NCI-H526 (cell line): ENCODE data around the gene PIGU.

ENCODE experiments used
- DNase-seq, 2 experiments: peaks; one replicate each; lab custom pipeline; 2025; lab: John Stamatoyannopoulos, UW

Gene PIGU

GRCh38 chr20:34578521-34578920, 98.4 kb downstream of the PIGU start:
- DNase-seq = no peak

- no peak for DNase-seq
Observed at GRCh38 chr20:34578025-34578424, 98.9 kb downstream of the PIGU start.

GRCh38 chr20:34577061-34577460, 99.8 kb downstream of the PIGU start:
- no peak for DNase-seq

GRCh38 chr20:34575756-34576155, 101.1 kb downstream of the PIGU start:
- no peak for DNase-seq

GRCh38 chr20:34575271-34575670, 101.6 kb downstream of the PIGU start:
- DNase-seq = no peak

GRCh38 chr20:34574861-34575260, 102.0 kb downstream of the PIGU start:
- no peak for DNase-seq

GRCh38 chr20:34574426-34574825, 102.5 kb downstream of the PIGU start:
- no peak for DNase-seq

GRCh38 chr20:34573541-34574300, 103.2 kb downstream of the PIGU start:
- no peak for DNase-seq

- DNase-seq = no peak
Observed at GRCh38 chr20:34571753-34572152, 105.1 kb downstream of the PIGU start.

GRCh38 chr20:34570859-34571306, 106.0 kb downstream of the PIGU start:
- DNase-seq = no peak

- no peak for DNase-seq
Observed at GRCh38 chr20:34569598-34569997, 107.3 kb downstream of the PIGU start.

- no peak for DNase-seq
Observed at GRCh38 chr20:34567892-34568865, 108.7 kb downstream of the PIGU start.

GRCh38 chr20:34566978-34567891, 109.7 kb downstream of the PIGU start:
- DNase-seq = no peak

- no peak for DNase-seq
Observed at GRCh38 chr20:34564833-34565232, 112.1 kb downstream of the PIGU start.

- peak in 1 of 2 experiments; percentile 51 for DNase-seq
Observed at GRCh38 chr20:34562641-34563040, 114.3 kb downstream of the PIGU start.

GRCh38 chr20:34561661-34562060, 115.2 kb downstream of the PIGU start:
- DNase-seq = no peak

- DNase-seq = no peak
Observed at GRCh38 chr20:34560614-34561013, 116.3 kb downstream of the PIGU start.

- no peak for DNase-seq
Observed at GRCh38 chr20:34560141-34560523, 116.8 kb downstream of the PIGU start.

GRCh38 chr20:34559311-34560140, 117.4 kb downstream of the PIGU start:
- peak in 1 of 2 experiments; percentile 17 for DNase-seq

- peak; percentile 71 to 95 for DNase-seq
Observed at GRCh38 chr20:34558320-34559218, 118.3 kb downstream of the PIGU start, which contains the start of gene MAP1LC3A. Gene MAP1LC3A (plus strand): TSS chr20:34558718. CDS start chr20:34558869, 151 bp downstream.
